Smooth muscle cell (in vitro differentiated cells): ENCODE data around the gene TSSC4. TPM values are rescaled to one million over a fixed set of nuclear protein-coding genes. Genes with fewer than 3 reads are reported as not detected.
"Not testable (repeated sequence)": the region's sequence is repeated elsewhere in the genome, so short reads cannot be mapped to it uniquely, and the experiment has no call there.

Experiments
- DNase-seq: peaks from one replicate; lab custom pipeline; 2025; ENCODE audit not compliant: unreplicated experiment; lab: John Stamatoyannopoulos, UW
- H2AFZ ChIP-seq: fragments of 200-600 bp; sonication (generic); 2 replicates; pipeline ENCODE4 v1.6.0; 2016; ENCODE audit warnings: antibody characterized with exemption, low read depth, mild to moderate bottlenecking
- H3F3A ChIP-seq: fragments of 200-600 bp; sonication (generic); 2 replicates; pipeline ENCODE4 v1.6.0; 2017; ENCODE audit warnings: antibody characterized with exemption, low read depth
- H3K27ac ChIP-seq: fragments of 200-600 bp; sonication (generic); 2 replicates; pipeline ENCODE4 v1.5.1; 2016; ENCODE audit warnings: low read depth, mild to moderate bottlenecking
- H3K27me3 ChIP-seq: fragments of 200-600 bp; sonication (generic); 2 replicates; pipeline ENCODE4 v1.6.1; 2016; ENCODE audit warnings: low read depth, mild to moderate bottlenecking
- H3K36me3 ChIP-seq: fragments of 200-600 bp; sonication (generic); 2 replicates; pipeline ENCODE4 v1.5.1; 2016; ENCODE audit warnings: low read depth
- H3K4me1 ChIP-seq: fragments of 200-600 bp; sonication (generic); 2 replicates; pipeline ENCODE4 v1.5.1; 2016; ENCODE audit warnings: low read depth
- H3K4me2 ChIP-seq: fragments of 200-600 bp; sonication (generic); 2 replicates; pipeline ENCODE4 v1.6.0; 2016; ENCODE audit warnings: mild to moderate bottlenecking
- H3K4me3 ChIP-seq: fragments of 200-600 bp; sonication (generic); 2 replicates; pipeline ENCODE4 v1.5.1; 2016; ENCODE audit warnings: mild to moderate bottlenecking
- H3K79me2 ChIP-seq: fragments of 200-600 bp; sonication (generic); 2 replicates; pipeline ENCODE4 v1.6.0; 2016; ENCODE audit warnings: low read depth, mild to moderate bottlenecking
- H3K9ac ChIP-seq: fragments of 200-600 bp; sonication (generic); 2 replicates; pipeline ENCODE4 v1.6.0; 2016; ENCODE audit warnings: low read depth
- H3K9me3 ChIP-seq: fragments of 200-600 bp; sonication (generic); replicated peaks from 2 replicates; pipeline ENCODE4 v1.5.1; 2016; ENCODE audit warnings: low read depth
- H4K20me1 ChIP-seq: fragments of 200-600 bp; sonication (generic); 2 replicates; pipeline ENCODE4 v1.6.0; 2016; ENCODE audit warnings: low read depth
- WGBS: methylation state at CpG from one replicate; pipeline ENCODE4 v1.1.7; 2016; ENCODE audit warnings: low lambda C conversion rate; 5-methylcytosine and 5-hydroxymethylcytosine counted together
- polyA plus RNA-seq: library from polyadenylated mRNA; unstranded; fragments of >200 nt; fragmentation: Nextera tagmentation; extraction: Ambion mirVana; gene quantifications from 2 replicates; pipeline ENCODE4 v1.2.1, GENCODE V29; 2016
- total RNA-seq: library from RNA; depleted of rRNA; stranded (reverse); fragments of >200 nt; gene quantifications from 2 replicates; pipeline ENCODE4 v1.2.3, GENCODE V29; 2014
- TF ChIP-seq, protein P1 (sequence below): fragments of 200-600 bp; sonication (generic); IDR thresholded peaks from 2 replicates; pipeline ENCODE4 v1.5.1; 2017; ENCODE audit warnings: borderline replicate concordance, mild to moderate bottlenecking, antibody characterized with exemption; ENCODE audit not compliant: insufficient read depth, poor library complexity, severe bottlenecking

TSSC4 gene
- total and polyA plus RNA-seq, 2 experiments from 2014 or later = 32.5 to 82.3 TPM

DNA sequence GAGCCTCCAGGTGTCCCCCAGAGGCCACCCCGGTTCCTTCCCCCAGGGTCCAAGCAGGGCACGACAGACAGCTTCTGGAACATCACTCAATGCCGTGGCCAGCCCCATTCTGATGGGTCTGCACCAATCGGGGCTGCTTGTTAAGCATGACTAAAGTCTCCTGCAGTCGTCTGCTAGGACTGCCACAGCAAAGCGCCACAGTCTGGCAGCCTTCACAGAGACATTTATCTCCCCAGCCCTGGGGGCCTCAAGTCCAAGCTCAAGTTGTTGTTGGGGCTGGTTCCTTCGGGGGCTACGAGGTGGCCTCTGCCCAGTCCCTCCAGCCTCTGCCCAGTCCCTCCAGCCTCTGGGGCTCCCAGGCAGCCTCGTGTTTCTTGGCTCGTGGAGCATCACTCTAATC lies 37.4 kb upstream of the TSSC4 start:
- Histone ChIP-seq H3K4me1 (no peaks in the 10 kb centered on the region), H3K27me3 (no peaks in the 10 kb centered on the region), H3K36me3 (no peaks in the 10 kb centered on the region), H3K4me2 (no peak overlapping the region), H3F3A (no peaks in the 10 kb centered on the region), H3K9me3 (no peaks in the 10 kb centered on the region), H3K27ac (no peak overlapping the region), H3K4me3 (no peak overlapping the region), H4K20me1 (no peaks in the 10 kb centered on the region), H2AFZ (no peak overlapping the region), H3K9ac (no peak overlapping the region), H3K79me2 (no peaks in the 10 kb centered on the region)
- DNase-seq = no peak
- TF ChIP-seq, protein P1, sequence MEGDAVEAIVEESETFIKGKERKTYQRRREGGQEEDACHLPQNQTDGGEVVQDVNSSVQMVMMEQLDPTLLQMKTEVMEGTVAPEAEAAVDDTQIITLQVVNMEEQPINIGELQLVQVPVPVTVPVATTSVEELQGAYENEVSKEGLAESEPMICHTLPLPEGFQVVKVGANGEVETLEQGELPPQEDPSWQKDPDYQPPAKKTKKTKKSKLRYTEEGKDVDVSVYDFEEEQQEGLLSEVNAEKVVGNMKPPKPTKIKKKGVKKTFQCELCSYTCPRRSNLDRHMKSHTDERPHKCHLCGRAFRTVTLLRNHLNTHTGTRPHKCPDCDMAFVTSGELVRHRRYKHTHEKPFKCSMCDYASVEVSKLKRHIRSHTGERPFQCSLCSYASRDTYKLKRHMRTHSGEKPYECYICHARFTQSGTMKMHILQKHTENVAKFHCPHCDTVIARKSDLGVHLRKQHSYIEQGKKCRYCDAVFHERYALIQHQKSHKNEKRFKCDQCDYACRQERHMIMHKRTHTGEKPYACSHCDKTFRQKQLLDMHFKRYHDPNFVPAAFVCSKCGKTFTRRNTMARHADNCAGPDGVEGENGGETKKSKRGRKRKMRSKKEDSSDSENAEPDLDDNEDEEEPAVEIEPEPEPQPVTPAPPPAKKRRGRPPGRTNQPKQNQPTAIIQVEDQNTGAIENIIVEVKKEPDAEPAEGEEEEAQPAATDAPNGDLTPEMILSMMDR = no peak
- WGBS = 93% methylated on average over 10 of the region's 10 CpGs

DNA sequence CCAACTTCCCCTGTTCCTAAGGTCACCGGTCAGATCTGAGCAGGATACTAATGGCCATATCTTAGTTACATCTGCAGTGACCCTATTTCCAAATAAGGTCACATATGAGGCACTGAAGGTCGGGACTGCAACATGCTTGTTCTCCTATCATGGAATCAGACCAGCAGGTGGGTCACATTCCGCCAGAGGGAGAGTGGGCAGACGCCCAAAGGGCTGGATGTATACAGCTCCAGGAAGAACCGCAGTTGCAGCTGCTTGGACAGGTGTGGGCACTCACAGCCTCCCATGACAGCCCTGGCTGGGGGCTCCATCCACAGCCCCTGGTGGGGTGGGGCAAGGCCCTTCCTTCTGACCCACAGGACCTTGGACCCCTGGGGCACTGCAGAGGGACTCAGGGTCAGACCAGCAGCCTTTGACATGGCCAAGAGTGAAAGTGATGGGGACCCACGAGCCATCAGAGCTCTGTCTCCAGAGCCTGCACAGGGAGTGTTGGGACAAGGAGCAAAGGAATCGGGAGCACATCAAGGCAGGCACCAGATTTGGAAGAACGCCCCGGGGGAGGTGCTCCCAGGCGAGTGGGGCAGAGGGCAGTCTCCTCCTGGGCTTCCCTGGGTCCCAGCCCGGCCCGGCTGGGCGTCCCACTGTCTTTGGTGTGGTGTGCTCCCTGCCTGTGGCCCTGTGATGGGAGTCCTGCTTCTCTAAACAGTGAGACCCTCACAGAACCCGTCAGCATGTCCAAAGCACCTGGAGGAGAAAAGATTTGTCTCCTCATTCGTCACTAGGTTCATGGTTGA lies 36.8 kb upstream of the TSSC4 start:
- Histone ChIP-seq H3K9me3 (no peaks in the 10 kb centered on the region), H3K27me3 (no peaks in the 10 kb centered on the region), H3F3A (no peaks in the 10 kb centered on the region), H3K4me2 (no peak overlapping the region), H3K4me3 (no peak overlapping the region), H2AFZ (no peak overlapping the region), H4K20me1 (no peaks in the 10 kb centered on the region), H3K36me3 (no peaks in the 10 kb centered on the region), H3K27ac (no peak overlapping the region), H3K79me2 (no peaks in the 10 kb centered on the region), H3K9ac (no peak overlapping the region), H3K4me1 (no peaks in the 10 kb centered on the region)
- 96% methylated on average over 15 of the region's 15 CpGs for WGBS
- DNase-seq = no peak
- TF ChIP-seq, protein P1 = no peak

DNA sequence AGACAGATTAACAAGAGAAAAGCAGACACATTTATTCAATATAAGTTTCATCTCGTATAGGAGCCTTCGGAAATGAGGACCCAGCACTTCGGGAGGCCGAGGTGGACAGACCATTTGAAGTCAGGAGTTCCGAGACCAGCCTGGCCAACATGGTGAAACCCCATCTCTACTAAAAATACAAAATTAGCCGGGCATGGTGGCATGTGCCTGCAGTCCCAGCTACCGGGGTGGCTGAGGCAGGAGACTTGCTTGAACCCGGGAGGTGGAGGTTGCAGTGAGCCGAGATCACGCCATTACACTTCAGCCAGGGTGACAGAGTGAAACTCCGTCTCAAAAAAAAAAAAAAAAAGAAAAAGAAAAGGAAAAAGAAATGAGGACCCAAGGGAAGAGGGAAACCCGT lies 36.2 kb upstream of the TSSC4 start:
- WGBS = 96% methylated on average over 12 of the region's 12 CpGs
- not testable (repeated sequence) for DNase-seq

DNA sequence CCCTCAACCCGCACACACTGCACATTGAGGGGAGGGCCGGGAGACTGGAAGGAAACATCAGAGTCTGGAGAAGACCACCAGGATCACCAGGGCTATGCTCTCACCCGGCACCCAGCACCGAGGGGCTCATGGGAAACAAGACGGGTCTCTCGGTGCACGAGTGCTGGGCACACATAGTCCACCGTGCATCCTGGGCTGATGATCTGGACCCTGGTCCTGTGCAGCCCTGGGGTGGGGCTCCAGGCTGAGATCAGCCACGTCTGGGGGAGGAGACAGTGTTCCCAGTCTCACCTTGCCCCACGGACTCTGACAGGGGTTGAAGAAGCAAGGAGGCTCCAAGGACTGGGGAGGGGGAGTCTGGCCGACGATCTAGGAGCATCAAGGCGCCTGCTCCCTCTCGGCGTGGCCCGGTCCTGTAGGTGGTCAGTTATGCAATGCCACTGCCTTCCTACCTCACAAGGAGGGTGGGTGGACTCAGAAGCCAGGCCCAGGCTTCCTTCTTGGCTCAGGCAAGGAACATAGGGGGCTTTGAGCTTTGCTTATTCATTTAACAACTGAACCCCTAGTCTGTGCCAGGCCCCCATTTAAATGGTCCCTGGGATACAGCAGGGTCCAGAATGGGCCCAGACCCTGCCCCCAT lies 34.9 kb upstream of the TSSC4 start:
- Histone ChIP-seq H3K79me2 (no peaks in the 10 kb centered on the region), H3K4me1 (no peaks in the 10 kb centered on the region), H3K27me3 (no peaks in the 10 kb centered on the region), H3F3A (no peaks in the 10 kb centered on the region), H3K9ac (no peak overlapping the region), H2AFZ (no peak overlapping the region), H3K4me3 (no peak overlapping the region), H3K36me3 (no peaks in the 10 kb centered on the region), H3K4me2 (no peak overlapping the region), H4K20me1 (no peaks in the 10 kb centered on the region), H3K27ac (no peak overlapping the region), H3K9me3 (no peaks in the 10 kb centered on the region)
- DNase-seq = no peak
- 94% methylated on average over 16 of the region's 16 CpGs for WGBS
- TF ChIP-seq, protein P1 = no peak

More for the DNA sequence above, 36.2 kb upstream of the TSSC4 start:
- not testable (repeated sequence) for H3K27ac ChIP-seq, H3K36me3 ChIP-seq, H3K79me2 ChIP-seq, H3F3A ChIP-seq, H3K4me3 ChIP-seq, H4K20me1 ChIP-seq, H3K27me3 ChIP-seq, H2AFZ ChIP-seq, H3K9ac ChIP-seq, H3K9me3 ChIP-seq, H3K4me2 ChIP-seq, H3K4me1 ChIP-seq
